ENCODE data around the gene REV3L.
"Not testable (repeated sequence)": the region's sequence is repeated elsewhere in the genome, so short reads cannot be mapped to it uniquely, and the experiment has no call there.

DNA sequence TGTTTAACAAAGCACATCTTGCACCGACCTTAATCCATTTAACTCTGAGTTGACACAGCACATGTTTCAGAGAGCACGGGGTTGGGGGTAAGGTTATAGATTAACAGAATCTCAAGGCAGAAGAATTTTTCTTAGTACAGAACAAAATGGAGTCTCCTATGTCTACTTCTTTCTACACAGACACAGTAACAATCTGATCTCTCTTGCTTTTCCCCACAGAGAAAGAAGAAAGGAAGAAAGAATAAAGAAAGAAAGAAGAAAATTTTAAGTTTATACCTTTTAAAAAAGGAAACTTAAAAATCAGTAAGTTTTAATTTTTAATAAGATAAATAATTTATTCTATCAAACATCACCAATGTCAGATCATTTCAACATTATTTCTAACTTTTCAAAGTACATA lies 227.2 kb downstream of the REV3L start:
- TF ChIP-seq, protein P1, sequence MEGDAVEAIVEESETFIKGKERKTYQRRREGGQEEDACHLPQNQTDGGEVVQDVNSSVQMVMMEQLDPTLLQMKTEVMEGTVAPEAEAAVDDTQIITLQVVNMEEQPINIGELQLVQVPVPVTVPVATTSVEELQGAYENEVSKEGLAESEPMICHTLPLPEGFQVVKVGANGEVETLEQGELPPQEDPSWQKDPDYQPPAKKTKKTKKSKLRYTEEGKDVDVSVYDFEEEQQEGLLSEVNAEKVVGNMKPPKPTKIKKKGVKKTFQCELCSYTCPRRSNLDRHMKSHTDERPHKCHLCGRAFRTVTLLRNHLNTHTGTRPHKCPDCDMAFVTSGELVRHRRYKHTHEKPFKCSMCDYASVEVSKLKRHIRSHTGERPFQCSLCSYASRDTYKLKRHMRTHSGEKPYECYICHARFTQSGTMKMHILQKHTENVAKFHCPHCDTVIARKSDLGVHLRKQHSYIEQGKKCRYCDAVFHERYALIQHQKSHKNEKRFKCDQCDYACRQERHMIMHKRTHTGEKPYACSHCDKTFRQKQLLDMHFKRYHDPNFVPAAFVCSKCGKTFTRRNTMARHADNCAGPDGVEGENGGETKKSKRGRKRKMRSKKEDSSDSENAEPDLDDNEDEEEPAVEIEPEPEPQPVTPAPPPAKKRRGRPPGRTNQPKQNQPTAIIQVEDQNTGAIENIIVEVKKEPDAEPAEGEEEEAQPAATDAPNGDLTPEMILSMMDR (IDR thresholded peaks at IDR 0.05; ENCODE audit: low read depth, low read length, poor library complexity, severe bottlenecking), result not testable (repeated sequence)
- TF ChIP-seq EZH2phosphoT487 (IDR thresholded peaks at IDR 0.05; ENCODE audit: borderline replicate concordance, low read length), result not testable (repeated sequence)
